T-helper 1 cell treated with Interleukin-12 subunit alpha and Interleukin-12 subunit beta and Interleukin-4 antibody, amounts not matched to agents 30 μg/mL and 1 μg/mL, for 36 hours (primary cell): ENCODE measurements around the gene PIK3C2G.

ENCODE experiments used
- H3K27ac Mint-ChIP-seq: one replicate; pipeline ENCODE4 v1.8.0; 2021; ENCODE audit warnings: mild to moderate bottlenecking, mixed read lengths
- H3K27me3 Mint-ChIP-seq: one replicate; pipeline ENCODE4 v1.8.0; 2021; ENCODE audit warnings: low read depth, mixed read lengths
- H3K36me3 Mint-ChIP-seq: one replicate; pipeline ENCODE4 v1.8.0; 2021; ENCODE audit warnings: low read depth, mixed read lengths
- H3K4me1 Mint-ChIP-seq: one replicate; pipeline ENCODE4 v1.8.0; 2021; ENCODE audit warnings: low read depth, mixed read lengths
- H3K4me3 Mint-ChIP-seq: one replicate; pipeline ENCODE4 v1.8.0; 2021; ENCODE audit warnings: mild to moderate bottlenecking, moderate library complexity, mixed read lengths
- H3K9me3 Mint-ChIP-seq: one replicate; pipeline ENCODE4 v1.8.0; 2021; ENCODE audit warnings: mixed read lengths

PIK3C2G gene

DNA sequence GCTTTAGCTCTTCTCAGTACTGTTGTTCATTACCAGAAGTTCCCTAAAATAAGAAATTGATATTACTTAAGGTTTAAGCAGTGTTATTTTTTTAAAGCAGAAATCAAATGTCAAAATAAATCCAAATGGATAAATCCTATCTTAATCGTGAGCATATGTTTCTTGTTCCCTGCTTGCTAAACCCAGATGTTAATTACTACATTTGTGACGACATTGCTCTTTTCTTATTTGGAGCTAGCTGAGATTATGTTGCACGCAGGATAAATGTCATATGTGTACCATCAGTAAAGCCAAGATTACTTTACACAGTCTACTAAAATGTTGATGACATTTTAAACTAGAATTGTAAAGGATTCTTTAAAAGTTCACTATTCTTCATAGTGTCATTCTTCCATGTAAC is 319.0 kb downstream of the PIK3C2G start:
- H3K27me3 Mint-ChIP-seq: no peaks in the 10 kb centered on the region

DNA sequence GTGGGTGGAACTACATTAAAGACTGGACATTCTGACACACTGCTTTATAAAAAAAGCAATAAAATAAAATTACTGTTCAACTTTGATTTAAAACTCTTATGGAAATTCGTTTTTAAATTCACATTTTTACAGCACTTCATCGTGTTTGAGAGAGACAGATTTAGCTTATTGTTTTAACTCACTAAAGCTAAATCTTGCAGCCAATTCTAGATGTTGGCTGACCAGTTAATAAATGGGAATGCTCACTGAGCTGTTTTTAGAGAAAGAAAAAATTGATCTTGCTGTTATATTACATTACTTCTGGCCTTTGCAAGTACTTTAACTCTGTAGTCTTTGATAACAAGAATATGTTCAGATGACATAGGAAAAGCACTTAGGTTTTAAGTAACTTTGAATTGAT is 319.4 kb downstream of the PIK3C2G start:
- no peaks in the 10 kb centered on the region for H3K4me1 Mint-ChIP-seq
- H3K27ac Mint-ChIP-seq: no peak overlapping the region
- H3K9me3 Mint-ChIP-seq: peaks cover 15% of the 10 kb centered on the region
- no peak overlapping the region for H3K4me3 Mint-ChIP-seq
- H3K36me3 Mint-ChIP-seq: no peaks in the 10 kb centered on the region
- H3K27me3 Mint-ChIP-seq: no peaks in the 10 kb centered on the region

More for the DNA sequence above, 319.0 kb downstream of the PIK3C2G start:
- H3K27ac Mint-ChIP-seq: no peak overlapping the region
- H3K36me3 Mint-ChIP-seq: no peaks in the 10 kb centered on the region
- H3K4me3 Mint-ChIP-seq: no peak overlapping the region
- peaks cover 13% of the 10 kb centered on the region for H3K9me3 Mint-ChIP-seq
- no peaks in the 10 kb centered on the region for H3K4me1 Mint-ChIP-seq

DNA sequence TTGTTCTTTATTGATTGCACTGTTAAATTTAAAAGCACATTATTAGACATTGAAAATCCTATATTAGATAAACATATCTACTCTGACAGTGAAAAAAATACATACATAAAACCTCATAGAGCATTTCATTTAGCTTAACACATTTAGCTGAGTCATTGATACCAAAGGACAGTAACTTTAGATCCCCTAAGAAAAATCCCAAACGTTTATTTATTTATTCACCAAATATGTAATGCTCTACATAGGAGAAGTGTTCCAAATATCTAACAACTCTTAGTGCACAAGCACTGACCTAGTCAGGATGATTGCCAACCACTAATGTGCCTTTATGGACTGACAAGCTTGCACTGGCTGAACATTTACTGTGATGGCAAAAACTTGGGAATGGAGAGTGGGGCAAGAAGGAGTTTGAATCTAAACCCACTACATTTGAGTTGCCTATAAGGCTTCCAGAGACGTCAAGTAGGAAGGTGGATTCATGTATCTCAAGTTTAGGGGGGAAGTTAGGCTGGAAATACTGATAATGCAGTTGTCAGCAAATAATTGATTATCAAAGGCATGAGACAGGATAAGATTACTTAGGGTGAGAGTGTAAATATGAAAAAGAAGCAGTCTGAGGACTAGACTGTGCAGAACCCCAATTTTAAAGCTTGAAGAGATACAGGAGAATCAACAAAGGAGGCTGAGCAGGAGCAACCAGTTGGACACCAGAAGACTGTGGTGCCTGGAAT is 320.1 kb downstream of the PIK3C2G start:
- peaks cover 18% of the 10 kb centered on the region for H3K9me3 Mint-ChIP-seq
- H3K4me1 Mint-ChIP-seq: no peaks in the 10 kb centered on the region
- H3K36me3 Mint-ChIP-seq: no peaks in the 10 kb centered on the region
- H3K27ac Mint-ChIP-seq: no peak overlapping the region
- no peak overlapping the region for H3K4me3 Mint-ChIP-seq
- no peaks in the 10 kb centered on the region for H3K27me3 Mint-ChIP-seq

DNA sequence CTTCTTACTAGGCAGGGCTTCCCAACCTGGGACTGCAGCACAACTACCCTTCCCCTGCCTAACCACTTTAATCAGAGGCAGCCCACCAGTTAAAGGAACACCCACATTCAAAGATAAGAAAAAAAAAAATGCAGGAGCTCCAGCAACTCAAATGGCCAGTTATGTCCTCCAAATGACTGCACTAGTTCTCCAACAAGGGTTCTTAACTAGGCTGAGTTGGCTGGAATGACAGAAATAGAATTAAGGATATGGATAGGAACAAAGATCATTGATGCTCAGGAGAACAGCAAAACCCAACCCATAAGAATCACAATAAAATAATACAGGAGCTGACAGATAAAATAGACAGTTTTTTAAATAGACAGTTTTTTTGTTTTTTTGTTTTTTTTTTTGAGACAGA is 322.3 kb downstream of the PIK3C2G start:
- H3K27me3 Mint-ChIP-seq: no peaks in the 10 kb centered on the region
- H3K36me3 Mint-ChIP-seq: no peaks in the 10 kb centered on the region
- H3K27ac Mint-ChIP-seq: no peak overlapping the region
- no peaks in the 10 kb centered on the region for H3K4me1 Mint-ChIP-seq
- peaks cover 18% of the 10 kb centered on the region for H3K9me3 Mint-ChIP-seq
- H3K4me3 Mint-ChIP-seq: no peak overlapping the region

DNA sequence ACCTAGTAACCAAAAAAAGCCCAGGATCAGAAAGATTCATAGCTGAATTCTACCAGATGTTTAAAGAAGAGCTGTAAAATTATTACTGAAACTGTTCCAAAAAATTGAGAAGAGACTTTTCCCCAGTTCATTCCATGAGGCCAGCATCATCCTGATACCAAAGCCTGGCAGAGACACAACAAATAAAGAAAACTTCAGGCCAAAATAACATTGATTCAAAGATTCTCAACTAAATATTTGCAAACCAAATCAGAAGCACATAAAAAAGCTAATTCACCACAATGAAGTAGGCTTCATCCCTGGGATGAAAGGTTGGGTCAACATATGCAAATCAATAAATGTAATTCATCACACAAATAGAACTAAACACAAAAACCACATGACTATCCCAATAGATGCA is 325.3 kb downstream of the PIK3C2G start:
- Mint-ChIP-seq H3K27me3 (no peaks in the 10 kb centered on the region), H3K4me1 (no peaks in the 10 kb centered on the region), H3K9me3 (peaks cover 14% of the 10 kb centered on the region), H3K36me3 (no peaks in the 10 kb centered on the region), H3K27ac (no peak overlapping the region), H3K4me3 (no peak overlapping the region)

DNA sequence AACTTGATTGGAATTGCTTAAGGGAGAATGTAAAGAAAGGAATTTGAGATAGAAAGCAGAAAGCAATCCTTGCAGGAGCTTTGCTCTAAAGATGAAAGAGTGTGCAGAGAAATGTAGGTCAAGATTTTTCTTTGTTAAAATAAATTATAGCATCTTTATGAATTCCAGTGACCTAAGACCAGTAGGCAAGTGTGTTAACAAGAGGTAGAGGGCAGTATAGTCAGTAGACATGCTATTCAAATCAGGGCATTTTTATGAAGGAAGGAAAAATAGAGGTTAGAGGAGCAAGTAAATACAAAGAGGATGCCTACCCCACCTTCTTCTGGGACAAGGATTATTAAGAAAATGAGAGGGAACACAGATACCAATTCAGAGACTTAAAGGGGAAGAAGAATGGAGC is 328.0 kb downstream of the PIK3C2G start:
- no peak overlapping the region for H3K27ac Mint-ChIP-seq
- peaks cover 8% of the 10 kb centered on the region for H3K9me3 Mint-ChIP-seq
- no peak overlapping the region for H3K4me3 Mint-ChIP-seq
- H3K4me1 Mint-ChIP-seq: no peaks in the 10 kb centered on the region
- H3K36me3 Mint-ChIP-seq: no peaks in the 10 kb centered on the region
- H3K27me3 Mint-ChIP-seq: no peaks in the 10 kb centered on the region

DNA sequence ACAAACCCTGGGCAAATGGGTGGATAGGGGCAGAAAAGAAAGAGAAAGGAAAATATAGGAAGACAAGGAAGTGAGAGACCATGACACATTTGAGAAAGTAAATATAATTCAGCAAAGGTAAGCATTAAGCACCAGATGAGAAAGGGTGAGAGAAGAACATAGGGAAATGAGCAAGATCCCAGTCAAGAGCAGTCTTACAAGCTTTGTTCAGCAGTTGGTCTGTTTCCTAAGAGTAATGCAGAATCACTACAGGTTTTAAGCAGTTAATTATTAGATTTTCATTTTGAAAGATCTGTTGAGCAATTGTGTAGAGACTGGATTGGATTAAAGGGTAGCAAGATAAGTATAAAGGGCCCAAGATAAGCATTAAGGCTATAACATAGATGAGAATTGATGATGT is 330.2 kb downstream of the PIK3C2G start:
- Mint-ChIP-seq H3K4me3 (no peak overlapping the region), H3K27me3 (no peaks in the 10 kb centered on the region)

DNA sequence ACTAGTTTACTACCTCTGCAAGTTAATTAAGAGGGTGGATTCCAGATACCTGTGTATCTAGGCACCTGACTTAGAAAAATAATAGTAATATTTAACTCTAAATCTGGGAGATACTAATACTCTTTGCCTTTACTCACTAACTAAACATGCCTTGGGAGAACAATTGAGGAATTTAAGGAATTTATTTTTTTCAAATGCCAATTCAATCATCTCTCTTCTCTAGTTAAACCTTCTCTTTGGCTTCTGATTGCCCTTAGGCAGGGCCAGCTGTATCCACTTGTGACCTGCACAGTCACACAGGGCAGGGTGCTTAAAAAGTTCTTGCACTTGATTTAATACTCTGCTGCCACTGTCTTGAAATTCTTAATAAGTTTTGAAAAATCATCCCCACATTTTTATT is 334.1 kb downstream of the PIK3C2G start:
- no peaks in the 10 kb centered on the region for H3K9me3 Mint-ChIP-seq
- H3K36me3 Mint-ChIP-seq: no peaks in the 10 kb centered on the region
- H3K4me3 Mint-ChIP-seq: no peak overlapping the region
- no peak overlapping the region for H3K27ac Mint-ChIP-seq
- H3K27me3 Mint-ChIP-seq: no peaks in the 10 kb centered on the region
- H3K4me1 Mint-ChIP-seq: no peaks in the 10 kb centered on the region

More for the DNA sequence above, 330.2 kb downstream of the PIK3C2G start:
- Mint-ChIP-seq H3K9me3 (no peaks in the 10 kb centered on the region), H3K36me3 (no peaks in the 10 kb centered on the region), H3K4me1 (no peaks in the 10 kb centered on the region), H3K27ac (no peak overlapping the region)

DNA sequence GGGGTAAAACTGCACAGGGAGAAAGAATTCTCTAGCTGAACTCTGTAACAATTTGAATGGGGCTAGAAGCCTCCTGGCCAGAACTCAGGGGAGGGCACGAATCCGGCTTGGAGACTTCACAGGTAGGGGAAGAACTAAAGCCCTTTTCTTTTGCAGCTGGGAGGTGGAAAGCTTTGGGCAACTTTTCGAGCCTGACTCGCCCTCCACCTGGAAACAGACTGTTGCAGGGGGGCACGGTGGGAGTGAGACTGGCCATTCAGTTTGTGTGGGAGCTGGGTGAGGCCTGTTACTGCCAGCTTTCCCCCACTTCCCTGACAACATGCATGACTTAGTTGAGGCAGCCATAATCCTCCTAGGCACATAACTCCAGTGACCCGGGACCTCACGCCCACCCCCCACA is 340.6 kb downstream of the PIK3C2G start:
- Mint-ChIP-seq H3K4me1 (no peaks in the 10 kb centered on the region), H3K27ac (no peak overlapping the region), H3K9me3 (peaks cover 13% of the 10 kb centered on the region), H3K36me3 (no peaks in the 10 kb centered on the region), H3K27me3 (no peaks in the 10 kb centered on the region), H3K4me3 (no peak overlapping the region)

DNA sequence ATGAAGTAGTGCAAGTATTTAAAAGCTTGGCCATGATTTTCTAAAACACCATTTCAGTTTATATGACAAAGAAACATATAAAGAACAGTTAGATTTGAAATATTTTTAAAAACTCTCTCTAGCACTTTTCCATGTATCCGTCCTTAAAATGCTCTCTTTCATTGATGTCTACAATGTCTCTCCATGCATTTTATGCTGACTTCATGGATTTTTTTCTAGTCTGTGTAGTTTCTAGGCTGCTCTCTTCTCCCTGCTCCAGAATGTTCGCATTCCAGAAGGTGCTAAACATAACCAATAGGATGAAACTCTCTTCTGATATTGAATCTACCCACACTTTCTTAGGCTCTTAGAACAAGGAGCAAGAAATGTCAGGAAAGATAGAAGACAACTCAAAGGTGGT is 351.7 kb downstream of the PIK3C2G start:
- Mint-ChIP-seq H3K36me3 (no peaks in the 10 kb centered on the region), H3K4me1 (no peaks in the 10 kb centered on the region), H3K27ac (no peak overlapping the region), H3K4me3 (no peak overlapping the region), H3K9me3 (peaks cover 3% of the 10 kb centered on the region), H3K27me3 (no peaks in the 10 kb centered on the region)

DNA sequence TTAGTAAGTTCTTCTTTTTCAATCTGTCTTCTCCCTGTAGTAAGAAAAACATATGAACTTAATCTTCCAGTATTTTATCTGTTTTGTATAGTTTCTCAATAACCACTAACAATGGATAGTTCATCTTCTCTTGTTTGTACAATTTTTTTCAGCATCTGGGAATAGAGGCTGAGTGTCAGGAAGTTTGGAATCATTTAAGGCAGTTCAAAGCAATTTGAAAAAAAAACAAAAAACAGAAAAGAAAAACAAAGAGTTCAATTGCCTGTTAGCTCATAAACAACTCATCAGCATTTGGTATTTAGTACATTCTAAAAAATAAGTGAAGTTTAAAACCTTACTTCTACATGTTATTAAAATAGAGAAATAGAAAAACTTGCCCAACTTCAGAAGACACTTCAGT is 359.7 kb downstream of the PIK3C2G start:
- Mint-ChIP-seq H3K4me3 (no peak overlapping the region), H3K27ac (no peak overlapping the region), H3K9me3 (no peaks in the 10 kb centered on the region), H3K4me1 (no peaks in the 10 kb centered on the region), H3K36me3 (no peaks in the 10 kb centered on the region), H3K27me3 (no peaks in the 10 kb centered on the region)

DNA sequence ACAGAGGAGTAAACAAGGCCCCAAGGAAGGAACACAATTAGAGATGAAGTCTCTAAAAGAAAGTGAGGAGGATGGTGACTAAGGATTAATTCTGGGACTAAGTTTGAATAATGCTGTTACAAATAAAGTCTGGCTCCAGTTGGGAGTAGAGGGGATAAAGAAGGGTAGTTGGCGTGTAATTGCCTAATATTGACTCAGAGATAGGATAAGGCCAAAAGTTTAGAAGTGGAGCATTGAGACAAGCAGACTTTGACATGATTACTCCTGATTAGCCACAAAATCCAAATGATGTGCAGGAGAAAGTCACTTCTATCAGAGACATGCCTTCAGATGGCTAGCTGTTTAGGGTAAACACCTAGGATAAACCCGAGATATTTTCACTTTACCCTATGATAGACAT is 368.1 kb downstream of the PIK3C2G start:
- no peaks in the 10 kb centered on the region for H3K36me3 Mint-ChIP-seq
- H3K27me3 Mint-ChIP-seq: no peaks in the 10 kb centered on the region
- H3K4me1 Mint-ChIP-seq: no peaks in the 10 kb centered on the region
- H3K9me3 Mint-ChIP-seq: peaks cover 14% of the 10 kb centered on the region
- H3K27ac Mint-ChIP-seq: no peak overlapping the region
- no peak overlapping the region for H3K4me3 Mint-ChIP-seq

DNA sequence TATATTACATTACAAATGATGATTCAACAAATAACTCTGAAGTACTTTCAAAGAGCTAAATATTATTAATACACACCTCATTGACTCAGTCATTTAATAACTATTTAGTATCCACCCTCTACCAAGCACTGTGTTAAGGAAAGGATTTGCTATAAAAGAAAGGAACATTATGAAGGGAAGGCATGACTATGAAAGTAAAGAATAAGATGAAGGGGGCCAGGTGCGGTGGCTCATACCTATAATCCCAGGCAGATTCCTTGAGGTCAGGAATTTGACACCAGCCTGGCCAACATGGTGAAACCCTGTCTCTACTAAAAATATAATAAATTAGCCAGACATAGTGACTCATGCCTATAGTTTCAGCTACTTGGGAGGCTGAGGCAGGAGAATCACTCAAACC is 368.6 kb downstream of the PIK3C2G start:
- peaks cover 14% of the 10 kb centered on the region for H3K9me3 Mint-ChIP-seq
- no peak overlapping the region for H3K27ac Mint-ChIP-seq
- H3K36me3 Mint-ChIP-seq: no peaks in the 10 kb centered on the region
- no peaks in the 10 kb centered on the region for H3K4me1 Mint-ChIP-seq
- H3K27me3 Mint-ChIP-seq: no peaks in the 10 kb centered on the region
- H3K4me3 Mint-ChIP-seq: no peak overlapping the region

DNA sequence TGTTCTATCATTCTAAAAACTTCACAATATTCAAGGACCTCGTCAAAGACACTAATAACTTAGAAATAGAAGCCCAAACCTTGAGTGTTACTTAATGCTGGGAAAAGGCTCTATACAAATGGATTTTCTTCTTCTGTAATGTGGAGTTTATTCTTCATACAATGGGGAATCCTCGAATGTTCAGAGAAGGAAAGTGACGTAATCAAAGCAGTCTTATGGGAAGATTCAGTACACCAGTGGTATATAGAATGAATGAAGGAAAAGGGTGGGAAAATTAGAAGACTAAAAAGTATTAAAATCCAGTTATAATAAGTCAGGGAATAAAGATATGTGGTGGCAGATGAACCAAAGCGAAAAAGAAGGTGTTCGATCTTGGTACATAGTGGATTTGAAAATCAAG is 370.0 kb downstream of the PIK3C2G start:
- H3K9me3 Mint-ChIP-seq: peaks cover 14% of the 10 kb centered on the region

DNA sequence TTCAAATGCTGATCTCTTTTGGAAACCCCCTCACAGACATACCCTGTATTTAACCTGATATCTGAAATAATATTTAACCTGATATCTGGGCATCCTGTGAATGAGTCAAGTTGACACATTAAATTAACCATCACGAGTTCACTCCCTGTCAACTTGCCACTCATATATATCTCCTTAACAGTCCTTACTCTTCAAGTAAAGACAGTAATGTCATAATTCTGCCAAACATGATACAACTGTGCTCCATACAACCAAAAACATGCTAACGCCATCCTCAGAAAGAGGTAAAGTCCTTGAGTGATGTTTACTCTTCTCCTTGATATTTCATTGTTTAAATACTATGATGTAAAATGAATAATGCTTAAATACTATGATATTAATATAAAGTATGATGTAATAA is 371.5 kb downstream of the PIK3C2G start:
- H3K27ac Mint-ChIP-seq: no peak overlapping the region
- H3K9me3 Mint-ChIP-seq: peaks cover 8% of the 10 kb centered on the region
- no peaks in the 10 kb centered on the region for H3K27me3 Mint-ChIP-seq
- no peak overlapping the region for H3K4me3 Mint-ChIP-seq
- no peaks in the 10 kb centered on the region for H3K36me3 Mint-ChIP-seq
- no peaks in the 10 kb centered on the region for H3K4me1 Mint-ChIP-seq

More for the DNA sequence above, 370.0 kb downstream of the PIK3C2G start:
- Mint-ChIP-seq H3K4me1 (no peaks in the 10 kb centered on the region), H3K27ac (no peak overlapping the region), H3K36me3 (no peaks in the 10 kb centered on the region), H3K27me3 (no peaks in the 10 kb centered on the region), H3K4me3 (no peak overlapping the region)

DNA sequence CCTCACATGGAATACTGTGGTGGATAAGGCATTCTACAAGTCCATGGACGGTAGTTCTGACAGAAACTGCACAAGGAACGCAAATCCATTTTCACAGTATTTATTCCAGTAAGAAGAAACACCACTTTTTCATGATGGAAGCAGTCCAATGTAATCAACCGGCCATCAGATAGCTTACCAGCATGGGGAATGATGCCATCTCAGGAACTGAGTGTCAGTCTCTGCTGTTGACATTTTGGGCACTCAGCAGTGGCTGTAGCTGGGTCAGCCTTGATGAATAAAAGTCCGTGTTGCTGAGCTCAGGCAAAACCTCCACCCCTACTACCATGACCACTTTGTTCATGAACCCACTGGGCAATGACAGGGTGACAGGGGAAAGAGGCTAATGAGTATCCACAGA is 373.1 kb downstream of the PIK3C2G start:
- Mint-ChIP-seq H3K27me3 (no peaks in the 10 kb centered on the region), H3K36me3 (no peaks in the 10 kb centered on the region), H3K9me3 (peaks cover 12% of the 10 kb centered on the region), H3K27ac (no peak overlapping the region), H3K4me1 (no peaks in the 10 kb centered on the region), H3K4me3 (no peak overlapping the region)
